ENCODE results near the gene MYCL. TPM values are rescaled to one million over a fixed set of nuclear protein-coding genes. Genes with fewer than 3 reads are reported as not detected.

MYCL gene
- total and polyA plus RNA-seq, 2 of the 4 experiments (the other 2 are of a cell fraction), result 0.72 to 0.87 TPM

DNA sequence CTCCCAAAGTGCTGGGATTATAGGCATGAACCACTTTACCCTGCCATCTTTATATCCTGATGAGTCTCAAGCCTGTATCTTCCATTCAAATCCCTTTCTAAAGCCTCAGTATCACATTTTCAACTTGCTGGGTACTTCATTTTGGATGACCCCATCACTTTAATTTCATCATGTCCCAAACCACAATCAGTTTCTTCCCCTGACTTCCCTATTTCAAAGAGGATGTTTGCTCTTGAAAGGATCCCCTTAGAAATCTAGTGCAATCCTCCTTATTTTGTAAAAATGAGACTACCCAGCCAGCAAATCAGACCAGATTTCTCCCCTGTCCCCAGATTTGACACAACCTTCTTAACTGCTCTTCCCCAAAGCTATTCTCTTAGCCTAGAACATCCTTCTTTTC lies 11.4 kb downstream of the MYCL start:
- Histone ChIP-seq H3K14ac (replicated peaks; ENCODE audit: low read depth, low read length) (no peak overlapping the region), H3K4me2 (ENCODE audit: low read depth, low read length) (no peak overlapping the region), H2BK5ac (ENCODE audit: low read depth, low read length, poor library complexity, severe bottlenecking) (no peak overlapping the region), H2AFZ (replicated peaks; ENCODE audit: low read length, poor library complexity) (no peak overlapping the region), H3K36me3 (ENCODE audit: control insufficient read depth, insufficient read depth, low read length) (no peaks in the 10 kb centered on the region), H3K23ac (ENCODE audit: low read depth, low read length) (no peak overlapping the region), H2BK120ac (ENCODE audit: low read depth, low read length) (no peak overlapping the region), H2BK20ac (ENCODE audit: low read depth, low read length) (no peak overlapping the region), H3K9me3 (ENCODE audit: control insufficient read depth, insufficient read depth, low read length) (no peaks in the 10 kb centered on the region), H3K9me1 (ENCODE audit: insufficient read depth, low read length) (peaks cover 3% of the 10 kb centered on the region; the same call in 1 of the 2 replicates), H3K79me1 (ENCODE audit: low read depth in 1 of 2, low read length in 2 of 2) (no peaks in the 10 kb centered on the region), H3K4ac (ENCODE audit: low read depth, low read length) (no peak overlapping the region), H3K9ac (ENCODE audit: low read depth, low read length) (no peak overlapping the region), H3K56ac (ENCODE audit: extremely low read depth, insufficient read depth, low read length) (no peak overlapping the region), H2BK15ac (ENCODE audit: low read depth, low read length) (no peak overlapping the region), H3K27ac (ENCODE audit: insufficient read depth, low read length) (no peak overlapping the region), H3K18ac (ENCODE audit: low read depth, low read length) (no peak overlapping the region), H4K8ac (ENCODE audit: low read depth in 2 of 2, low read length in 2 of 2) (no peak overlapping the region), H3K4me1 (ENCODE audit: control insufficient read depth, insufficient read depth, low read length) (peaks cover 5% of the 10 kb centered on the region; the same call in 1 of the 2 replicates), H2AK5ac (ENCODE audit: low read depth, low read length) (no peak overlapping the region), H4K20me1 (ENCODE audit: insufficient read depth, low read length) (peaks cover 5% of the 10 kb centered on the region; the same call in 1 of the 2 replicates), H3K4me3 (ENCODE audit: insufficient read depth, low read depth, low read length) (no peak overlapping the region), H4K91ac (ENCODE audit: insufficient read depth, low read depth, low read length) (no peak overlapping the region), H4K5ac (ENCODE audit: low read depth, low read length) (no peak overlapping the region), H2AK9ac (replicated peaks; ENCODE audit: low read depth, low read length, poor library complexity) (no peak overlapping the region), H3K27me3 (ENCODE audit: control insufficient read depth, insufficient read depth, low read length) (no peaks in the 10 kb centered on the region; the same call in 1 of the 2 replicates)
- POLR2A ChIA-PET (ENCODE audit: unreplicated experiment), result no interaction called here
- dilution Hi-C loops (cut with HindIII; ENCODE audit: low sequenced_read_pairs, unreplicated experiment), result no loop called here
- DNase-seq, result no peak
- TF ChIP-seq POLR2A (IDR thresholded peaks at IDR 0.05; ENCODE audit: low read depth, low read length), result no peak
- TF ChIP-seq, protein P1, sequence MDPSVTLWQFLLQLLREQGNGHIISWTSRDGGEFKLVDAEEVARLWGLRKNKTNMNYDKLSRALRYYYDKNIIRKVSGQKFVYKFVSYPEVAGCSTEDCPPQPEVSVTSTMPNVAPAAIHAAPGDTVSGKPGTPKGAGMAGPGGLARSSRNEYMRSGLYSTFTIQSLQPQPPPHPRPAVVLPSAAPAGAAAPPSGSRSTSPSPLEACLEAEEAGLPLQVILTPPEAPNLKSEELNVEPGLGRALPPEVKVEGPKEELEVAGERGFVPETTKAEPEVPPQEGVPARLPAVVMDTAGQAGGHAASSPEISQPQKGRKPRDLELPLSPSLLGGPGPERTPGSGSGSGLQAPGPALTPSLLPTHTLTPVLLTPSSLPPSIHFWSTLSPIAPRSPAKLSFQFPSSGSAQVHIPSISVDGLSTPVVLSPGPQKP (IDR thresholded peaks at IDR 0.05; ENCODE audit: borderline replicate concordance, low read depth, low read length), result no peak
- no peak for TF ChIP-seq CEBPB (IDR thresholded peaks at IDR 0.05; ENCODE audit: low read depth, low read length)
- in situ Hi-C loops (cut with MboI; ENCODE audit: low sequenced_read_pairs), result no loop called here
- CTCF ChIA-PET, result interaction anchor here (0.6 kb wide), 1 partner anchor 40 kb away, joined by 3 read pairs; no protein-coding TSS in a partner anchor
- ATAC-seq (ENCODE audit: low read depth), result no peak
- no TSS peak for BruUV-seq (replicated peaks)
- intact Hi-C loops (cut with micrococcal nuclease), result no loop called here

All from IMR-90 (cell line).